ENCODE measurements around the gene KPNA1.

Gene KPNA1

DNA sequence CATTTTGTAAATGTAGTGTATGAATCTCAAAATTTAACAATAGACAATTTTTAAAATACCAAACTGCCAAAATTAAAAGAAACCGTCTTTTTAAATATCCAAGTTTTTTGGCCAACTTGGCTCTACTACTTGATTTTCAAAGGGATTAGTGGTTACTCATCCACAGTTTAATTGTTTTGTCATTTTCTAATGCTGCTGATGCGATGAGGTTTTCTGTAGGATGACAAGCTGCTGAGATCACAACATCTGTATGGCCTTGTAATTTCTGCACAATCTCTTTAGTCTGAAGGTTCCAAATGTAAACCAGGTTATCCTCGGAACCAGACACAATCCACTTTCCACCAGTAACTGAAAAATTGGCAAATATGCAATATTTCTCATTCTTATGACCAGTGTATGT is 100.3 kb downstream of the KPNA1 start:
- no peak for DNase-seq

DNA sequence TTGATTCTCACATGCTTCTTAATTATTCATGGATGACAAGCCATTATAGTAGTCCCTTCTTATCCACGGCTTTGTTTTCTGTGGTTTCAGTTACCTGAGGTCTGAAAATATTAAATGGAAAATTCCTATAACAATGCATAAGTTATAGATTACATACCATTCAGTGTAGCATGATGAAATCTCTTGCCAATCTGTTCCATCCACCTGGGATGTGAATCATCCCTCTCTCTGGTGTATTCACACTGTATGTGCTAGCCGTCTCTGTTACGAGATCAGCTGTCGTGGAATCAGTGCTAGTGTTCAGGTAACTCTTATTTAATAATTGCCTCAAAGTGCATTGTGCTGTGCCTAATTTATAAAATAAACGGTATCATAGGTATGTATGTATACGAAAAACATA is 104.1 kb downstream of the KPNA1 start:
- DNase-seq = no peak

DNA sequence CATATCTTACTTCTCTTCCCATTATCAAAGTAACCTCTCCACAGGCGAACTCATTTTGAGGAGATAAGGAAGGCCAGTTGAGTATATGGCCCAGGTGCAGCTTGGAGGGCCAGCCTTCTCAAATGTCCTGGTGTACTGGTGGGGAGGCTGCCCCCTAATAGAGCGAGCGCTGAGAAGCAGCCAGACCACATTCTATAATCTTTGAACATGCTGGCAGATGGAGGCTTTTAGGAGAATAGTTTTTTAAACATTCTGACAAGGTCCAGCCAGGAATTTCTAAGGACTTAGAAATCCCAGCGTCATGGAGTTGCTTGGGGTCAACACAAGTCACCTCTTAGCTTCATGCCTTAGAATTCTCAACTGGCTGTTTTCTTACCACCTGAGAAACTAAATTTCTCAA is 104.6 kb downstream of the KPNA1 start:
- DNase-seq = no peak

DNA sequence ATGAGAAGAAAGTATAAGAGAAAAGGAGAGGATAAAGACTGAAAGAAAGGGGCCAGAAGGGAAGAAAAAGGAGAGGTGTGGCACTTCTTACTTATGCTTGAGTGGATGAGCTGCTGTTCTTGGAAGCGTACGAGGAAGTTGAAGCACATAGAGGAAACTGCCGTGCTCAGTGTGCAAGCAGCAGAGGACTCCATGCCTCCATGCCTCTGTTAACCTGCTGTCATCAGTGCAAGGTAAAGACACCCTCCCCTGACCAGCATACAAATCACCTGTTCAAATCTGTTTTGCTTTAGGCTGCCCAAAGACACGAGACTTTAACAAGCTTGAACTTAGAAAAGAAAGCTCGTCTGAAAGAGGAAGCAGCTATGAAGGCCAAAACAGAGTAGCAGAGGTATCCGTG is 105.3 kb downstream of the KPNA1 start:
- DNase-seq = no peak

DNA sequence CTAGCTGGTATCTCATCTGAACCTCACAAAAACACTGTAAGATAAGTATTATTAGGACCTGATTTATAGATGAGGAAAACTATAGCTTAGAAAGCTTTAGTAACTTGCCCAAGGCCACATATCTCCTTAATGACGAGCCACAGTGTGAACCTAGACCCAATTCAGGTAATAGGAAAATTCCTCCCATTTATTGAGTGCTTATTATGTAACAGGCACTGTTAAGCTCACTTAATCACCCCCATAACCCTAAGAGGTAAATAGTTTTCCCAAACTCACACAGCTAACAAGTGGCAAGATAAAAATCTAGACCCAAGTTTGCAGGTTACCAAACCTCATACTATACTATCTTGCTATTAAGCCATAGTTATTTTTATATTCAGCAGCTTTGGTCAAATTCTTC is 106.8 kb downstream of the KPNA1 start:
- DNase-seq = no peak

DNA sequence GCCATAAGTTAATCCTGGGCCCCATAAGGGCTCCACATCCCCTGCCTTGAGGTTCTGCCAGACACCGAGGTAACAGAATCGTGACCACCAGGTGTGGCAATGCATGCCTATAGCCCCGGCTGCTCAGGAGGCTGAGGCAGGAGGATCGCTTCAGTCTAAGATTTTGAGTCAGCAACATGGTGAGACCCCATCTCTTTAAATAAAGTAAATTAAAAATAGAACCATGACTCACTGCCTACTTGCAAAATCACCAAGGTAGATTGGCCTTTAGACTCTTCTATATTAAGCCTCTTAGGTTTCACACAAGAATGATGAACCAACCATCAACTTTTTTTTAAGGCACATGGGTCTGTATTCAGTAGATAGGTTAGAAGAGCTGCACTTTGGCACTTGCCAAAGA is 108.5 kb downstream of the KPNA1 start:
- no peak for DNase-seq

DNA sequence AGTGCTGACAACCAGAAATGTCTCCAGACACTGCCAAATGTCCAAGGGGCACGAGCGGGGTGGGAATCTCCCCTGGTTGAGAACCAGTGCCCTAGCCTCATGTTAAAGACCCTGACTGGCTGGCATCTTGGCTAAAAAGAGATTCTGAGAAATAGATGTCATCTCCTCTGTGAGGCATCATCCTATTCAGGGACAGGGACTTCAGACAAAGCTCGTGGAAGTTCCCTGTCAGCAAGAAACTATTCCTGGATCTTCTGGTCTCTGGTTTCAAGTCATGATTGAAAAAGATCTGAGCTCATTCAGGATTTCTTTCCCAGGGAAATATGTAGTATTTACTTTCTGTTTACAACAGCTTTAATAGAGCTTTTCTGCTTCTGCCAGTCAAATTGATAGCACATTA is 109.7 kb downstream of the KPNA1 start:
- DNase-seq = no peak

DNA sequence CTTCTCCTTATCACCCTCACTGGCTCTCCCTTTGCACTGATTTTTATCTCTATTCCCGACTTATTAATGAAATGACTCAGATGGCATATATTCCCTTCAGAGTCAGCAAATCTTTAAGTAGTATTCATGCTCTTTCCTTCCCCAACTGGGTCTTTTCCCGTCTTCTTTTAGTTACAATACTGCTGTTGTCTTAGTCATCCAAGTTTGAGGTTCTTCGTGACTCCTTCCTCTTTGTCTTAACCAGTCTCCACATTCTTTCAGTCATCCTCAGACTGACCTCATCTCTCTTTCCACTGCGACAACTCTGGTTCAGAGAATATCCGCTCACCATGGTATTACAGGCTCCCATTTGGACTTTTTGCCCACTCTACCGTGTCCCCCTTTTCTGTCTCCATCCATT is 111.2 kb downstream of the KPNA1 start:
- DNase-seq = no peak

DNA sequence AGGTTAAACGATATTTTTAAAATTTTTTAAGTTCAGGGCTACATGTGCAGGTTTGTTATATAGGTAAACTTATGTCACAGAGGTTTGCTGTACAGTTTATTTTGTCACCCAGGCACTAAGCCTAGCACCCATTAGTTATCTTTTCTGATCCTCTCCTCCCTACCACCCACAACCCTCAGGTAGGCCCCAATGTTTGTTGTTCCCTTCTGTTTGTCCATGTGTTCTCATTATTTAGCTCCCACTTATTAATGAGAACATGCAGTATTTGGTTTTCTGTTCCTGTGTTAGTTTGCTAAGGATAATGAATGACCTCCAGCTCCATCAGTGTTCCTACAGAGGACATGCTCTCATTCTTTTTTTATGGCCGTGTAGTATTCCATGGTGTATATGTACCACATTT is 115.8 kb downstream of the KPNA1 start:
- DNase-seq = no peak

DNA sequence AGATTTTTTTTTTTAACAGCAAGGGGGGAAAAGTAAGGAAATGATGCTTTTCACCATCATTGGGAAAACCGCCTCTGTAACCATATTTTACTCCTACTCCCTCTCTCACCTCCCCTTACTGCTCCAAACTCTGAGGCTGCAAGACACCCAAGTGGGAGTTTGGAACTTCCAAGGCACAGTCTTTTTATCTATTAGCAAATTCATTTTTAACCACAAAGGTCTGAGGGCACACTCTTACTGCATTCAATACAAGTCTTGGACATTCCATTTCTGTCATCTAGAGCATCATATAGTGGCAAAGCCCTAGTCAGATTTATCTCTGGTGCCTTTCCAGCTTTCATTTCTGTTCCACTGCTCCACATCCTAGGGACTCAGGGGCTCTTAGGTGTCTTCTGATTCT is 117.5 kb downstream of the KPNA1 start:
- DNase-seq = no peak

DNA sequence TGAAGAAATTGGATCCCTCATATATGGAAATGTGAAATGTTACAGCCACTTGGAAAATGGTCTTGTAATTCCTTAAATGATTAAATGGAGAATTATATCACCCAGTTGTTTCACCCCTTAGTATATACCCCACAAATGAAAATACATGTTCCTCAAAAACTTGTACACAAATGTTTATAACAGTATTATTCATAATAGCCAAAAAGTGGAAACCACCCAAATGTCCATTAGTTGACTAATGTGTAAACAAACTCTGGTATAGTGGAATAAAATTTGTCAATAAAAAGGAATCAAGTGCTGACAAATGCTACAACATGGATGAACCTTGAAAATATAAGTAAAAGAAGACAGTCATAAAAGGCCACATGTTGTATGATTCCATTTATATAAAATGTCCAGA is 118.2 kb downstream of the KPNA1 start:
- DNase-seq = no peak

DNA sequence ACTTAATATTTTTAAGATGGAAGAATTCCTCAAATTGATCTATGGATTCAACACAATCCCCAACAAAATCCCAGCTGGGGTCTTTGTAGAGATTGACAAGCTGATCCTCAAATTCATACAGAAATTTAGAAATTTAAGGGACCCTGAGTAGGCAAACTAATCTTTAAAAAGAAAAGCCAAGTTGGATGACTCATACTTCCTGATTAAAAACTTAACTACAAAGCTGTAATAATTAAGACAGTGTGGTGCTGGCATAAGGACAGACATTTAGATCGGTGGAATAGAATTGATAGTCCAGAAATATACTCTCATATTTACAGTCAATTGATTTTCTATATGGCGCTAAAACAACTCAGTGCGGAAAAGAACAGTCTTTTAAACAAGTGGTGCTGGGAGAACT is 119.2 kb downstream of the KPNA1 start:
- no peak for DNase-seq

DNA sequence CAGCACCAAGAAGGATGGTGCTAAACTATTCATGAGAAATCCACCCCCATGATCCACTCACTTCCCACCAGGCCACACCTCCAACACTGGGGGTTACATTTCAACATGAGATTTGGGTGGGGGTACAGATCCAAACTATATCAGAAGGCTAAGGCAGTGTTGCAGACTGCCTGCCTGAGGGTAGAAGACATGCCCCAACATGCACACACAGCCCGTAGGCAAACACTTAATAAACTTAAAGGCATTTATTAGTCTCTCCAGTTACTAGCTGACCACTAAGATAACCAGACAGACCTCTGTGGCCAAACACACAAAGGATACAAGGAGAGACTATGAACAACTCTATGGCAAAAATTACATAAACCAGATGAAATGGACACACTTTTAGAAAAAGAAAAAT is 120.6 kb downstream of the KPNA1 start:
- DNase-seq = no peak

DNA sequence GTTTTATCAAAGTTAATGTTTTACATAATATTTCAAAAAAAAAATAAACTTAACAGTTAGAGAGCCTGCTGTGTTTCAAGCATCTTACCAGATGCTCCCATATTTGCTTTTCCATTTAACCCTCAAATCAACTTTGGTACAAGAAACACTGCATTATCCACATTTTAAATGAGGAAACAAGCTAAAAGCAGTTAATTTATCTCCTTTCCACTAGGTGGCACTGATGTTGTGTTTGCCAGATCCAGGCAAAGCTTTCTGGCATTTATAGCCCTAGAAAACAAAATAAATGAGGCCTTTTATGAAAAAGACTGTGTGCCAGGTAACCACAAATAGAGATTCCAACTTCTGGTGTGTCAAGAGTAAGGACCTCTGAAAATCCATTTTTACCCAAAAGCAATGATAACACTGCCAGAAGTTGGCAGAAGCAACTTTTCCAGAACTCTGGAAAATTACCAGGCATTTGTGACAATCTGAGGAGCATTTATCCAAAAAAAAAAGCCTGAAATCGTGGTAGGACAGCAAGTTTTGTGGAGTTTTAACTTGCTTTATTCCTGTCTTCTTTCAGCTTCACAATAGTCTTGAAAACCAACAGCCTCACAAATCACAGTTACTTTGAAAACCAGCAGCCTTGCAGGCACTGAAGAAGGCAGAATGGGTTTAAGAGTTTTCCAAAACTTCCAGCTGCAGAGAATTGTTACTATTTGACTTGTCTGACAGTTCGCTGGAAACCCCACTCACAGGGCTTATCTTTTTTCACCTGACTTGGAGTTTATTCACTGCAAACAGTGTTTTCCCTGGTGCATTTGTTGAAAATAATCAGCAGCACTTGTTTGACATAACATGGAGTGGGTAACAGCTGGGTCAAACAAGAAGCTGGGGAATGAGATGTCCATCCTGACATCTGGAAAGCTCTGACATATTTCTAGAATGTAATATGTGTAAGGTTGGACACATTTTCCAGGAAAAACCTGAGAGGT is 121.6 kb downstream of the KPNA1 start:
- DNase-seq = peak; percentile 27

DNA sequence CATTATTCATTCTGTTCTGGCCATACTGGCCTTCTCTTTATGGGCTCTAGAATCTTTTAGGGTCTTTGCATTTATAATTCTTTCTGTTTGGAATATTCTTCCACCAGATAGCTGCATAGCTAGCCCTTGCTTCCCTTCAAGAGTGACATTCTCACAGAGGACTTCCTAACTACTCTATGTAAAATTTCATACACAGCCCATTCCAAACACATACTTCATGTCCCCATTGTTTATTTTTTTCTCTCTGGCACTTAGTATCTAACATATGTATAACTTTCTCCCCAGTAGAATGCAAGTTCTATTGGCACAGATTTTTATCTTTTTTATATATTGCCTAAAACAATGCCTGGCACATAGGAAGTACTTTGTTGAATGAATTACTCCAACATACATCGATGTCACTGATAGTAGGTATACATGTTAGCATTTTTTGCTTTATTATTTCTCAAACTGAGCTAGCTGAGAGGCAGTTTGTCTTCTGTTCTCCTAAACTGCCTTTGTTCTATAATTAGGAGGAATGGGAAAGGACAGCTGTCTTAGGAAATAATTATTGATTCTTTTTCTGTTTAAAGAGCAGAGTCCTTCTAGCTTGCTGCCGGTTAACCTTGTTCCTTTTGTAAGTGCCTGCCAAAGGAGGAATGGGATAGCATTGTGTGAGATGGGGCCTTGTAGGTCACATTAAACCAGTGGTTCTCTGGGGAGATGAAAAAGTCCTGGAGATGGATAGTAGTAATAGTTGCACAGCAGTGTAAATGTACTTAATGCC is 122.9 kb downstream of the KPNA1 start:
- DNase-seq = no peak

DNA sequence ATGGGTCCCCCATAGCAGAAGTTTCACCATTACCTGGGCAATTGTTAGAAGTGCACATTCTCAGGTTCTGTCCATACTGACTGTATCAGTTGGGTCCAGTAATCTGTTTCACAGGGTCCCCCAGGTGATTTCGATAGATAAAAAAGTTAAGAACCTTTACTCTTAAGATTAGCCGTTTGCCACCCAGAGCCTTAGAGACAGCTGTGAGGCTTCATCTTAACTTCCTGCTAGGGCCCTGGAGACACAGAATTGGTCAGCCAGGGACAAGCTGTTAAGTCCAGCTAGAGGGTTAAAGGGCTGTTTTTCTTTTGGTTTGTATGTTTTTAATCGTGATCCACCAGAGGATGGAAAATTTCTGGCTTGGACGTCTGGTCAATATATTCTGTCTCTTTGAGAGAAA is 124.1 kb downstream of the KPNA1 start:
- DNase-seq = no peak

DNA sequence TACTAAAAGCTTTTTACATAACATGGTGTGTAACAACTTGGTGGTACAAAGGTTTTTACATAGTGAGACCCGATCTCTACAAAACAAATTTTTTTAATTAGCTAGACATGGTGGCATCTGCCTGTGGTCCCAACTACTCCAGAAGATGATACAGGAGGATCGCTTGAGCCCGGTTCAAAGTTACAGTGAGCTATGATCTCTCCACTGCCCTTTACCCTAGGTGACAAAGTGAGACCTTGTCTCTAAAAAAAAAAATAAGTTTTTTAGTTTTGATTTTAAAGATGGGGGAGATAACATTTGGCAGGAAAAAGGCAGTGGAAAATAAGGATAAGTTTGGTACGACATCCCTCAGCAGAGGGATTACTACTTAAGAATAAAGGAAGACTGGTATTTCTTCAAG is 124.8 kb downstream of the KPNA1 start:
- no peak for DNase-seq

DNA sequence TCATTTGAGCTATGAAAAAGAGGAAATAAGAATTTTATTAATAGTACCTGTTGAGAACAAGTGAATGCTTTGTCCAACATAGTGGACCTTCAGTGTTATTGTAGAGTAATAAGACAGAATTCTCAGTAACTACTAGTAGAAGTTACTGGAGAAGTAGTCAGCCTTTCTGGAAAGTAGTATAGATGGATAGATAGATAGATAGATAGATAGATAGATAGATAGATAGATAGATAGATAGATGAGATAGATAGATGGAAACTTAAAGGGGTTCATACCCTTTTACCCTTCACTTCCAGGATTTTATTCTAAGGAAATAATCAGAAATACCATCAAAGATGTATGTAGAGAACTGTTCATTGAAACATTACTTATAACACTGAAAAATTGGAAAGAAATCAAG is 125.5 kb downstream of the KPNA1 start:
- DNase-seq = no peak

DNA sequence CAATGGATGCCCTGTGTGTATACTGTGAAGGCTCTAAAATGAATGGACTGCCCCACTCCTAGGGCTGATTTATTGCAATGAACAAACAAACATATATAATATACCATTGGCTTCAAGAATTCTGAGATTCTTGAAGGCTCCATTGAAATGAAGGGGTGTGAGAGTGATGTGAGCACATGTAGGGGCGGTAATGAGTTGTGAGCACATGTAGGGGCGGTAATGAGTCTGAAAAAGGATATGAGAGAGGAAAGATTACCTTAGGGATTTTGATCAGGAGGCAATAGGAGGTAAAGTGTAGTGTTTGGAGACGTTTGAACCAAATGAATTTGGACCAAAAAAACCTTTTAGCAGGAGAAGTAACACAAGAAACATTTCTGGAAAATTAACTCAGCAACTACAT is 127.0 kb downstream of the KPNA1 start:
- DNase-seq = no peak

DNA sequence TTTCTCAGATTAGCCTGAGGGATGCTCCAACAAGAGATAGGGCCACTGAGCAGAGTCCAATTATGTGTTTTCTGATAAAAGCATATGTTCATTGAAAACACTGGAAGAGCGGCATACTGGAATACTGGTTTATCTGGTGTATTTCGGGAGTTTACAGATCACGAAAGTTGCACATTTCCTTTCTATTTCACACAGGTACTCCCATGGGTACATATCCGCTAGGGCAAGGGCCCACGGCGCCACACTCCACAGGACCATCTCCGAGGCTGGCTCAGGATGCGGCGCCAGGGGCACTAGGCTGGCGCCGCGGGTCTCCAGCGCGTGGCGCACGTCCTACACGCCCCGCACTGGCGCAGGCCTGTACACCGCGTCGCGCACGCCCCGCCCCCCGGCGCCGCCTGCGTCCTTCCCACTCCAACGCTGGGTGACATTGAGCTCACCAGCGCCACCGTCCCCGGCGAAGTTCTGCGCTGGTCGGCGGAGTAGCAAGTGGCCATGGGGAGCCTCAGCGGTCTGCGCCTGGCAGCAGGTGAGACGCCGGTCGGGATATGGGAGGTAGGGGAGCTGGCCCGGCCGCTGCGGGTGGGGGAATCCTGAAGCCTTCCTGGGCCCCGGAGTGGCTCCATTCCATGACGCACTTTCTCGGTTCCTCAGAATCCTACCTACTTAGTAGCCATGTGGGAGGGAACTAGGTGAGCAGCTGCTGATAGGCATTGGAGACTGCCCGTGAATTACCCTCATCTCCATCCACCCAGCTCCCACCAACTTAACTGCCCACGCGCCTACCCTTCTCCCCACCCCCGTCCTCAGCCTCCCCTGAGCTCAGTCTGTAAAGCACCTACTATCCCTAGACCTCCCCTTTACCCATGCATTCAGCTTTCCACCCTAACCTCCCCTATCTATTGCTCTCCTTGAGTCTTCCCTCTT is 130.7 kb downstream of the KPNA1 start, which contains the start of gene FAM162A:
FAM162A (plus strand) TSS at position 412 of the 927 bp plus-strand sequence; CDS start at position 496, 84 bp downstream.
- DNase-seq = peak; percentile 85

DNA sequence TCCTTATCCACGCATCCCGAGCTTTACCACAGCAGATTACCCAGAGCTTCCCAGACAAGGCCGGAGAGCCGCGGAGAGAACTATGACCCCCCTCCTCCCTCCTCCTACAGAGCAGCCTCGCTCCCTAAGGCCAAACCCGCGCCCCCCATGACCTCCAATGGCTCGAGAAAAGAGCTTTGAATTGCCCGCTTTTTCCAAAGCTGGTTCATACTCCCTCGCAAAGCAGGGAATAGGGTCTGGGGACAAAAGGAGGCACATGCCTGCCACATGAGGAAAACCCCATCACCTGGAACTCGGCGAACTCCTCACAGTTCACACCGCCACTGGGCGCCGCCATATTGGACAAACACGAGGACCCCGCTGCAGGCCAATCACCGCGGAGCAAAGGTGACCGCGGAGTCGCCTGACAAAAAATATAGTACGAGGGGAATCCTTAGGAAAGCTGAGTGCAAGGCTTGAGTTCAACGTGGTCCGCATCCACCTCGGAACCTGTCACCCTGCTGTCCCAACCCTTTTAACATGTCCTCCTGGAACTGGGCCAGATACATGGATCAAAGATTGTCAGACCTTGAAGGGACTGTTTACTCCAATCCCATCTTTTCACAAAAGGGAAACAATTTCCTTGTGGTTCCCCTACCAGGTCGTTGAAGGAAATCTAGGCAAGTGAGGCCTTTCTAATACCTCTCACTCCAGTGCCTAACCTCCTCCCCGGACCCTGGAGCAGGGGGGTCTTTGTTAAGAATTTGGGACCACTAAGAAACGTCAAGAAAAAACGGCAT is 131.7 kb downstream of the KPNA1 start, which contains the start of gene MIX23:
MIX23 (minus strand) TSS at position 344 of the 779 bp plus-strand sequence; CDS start at position 337, 7 bp downstream.
- peak; percentile 66 for DNase-seq

DNA sequence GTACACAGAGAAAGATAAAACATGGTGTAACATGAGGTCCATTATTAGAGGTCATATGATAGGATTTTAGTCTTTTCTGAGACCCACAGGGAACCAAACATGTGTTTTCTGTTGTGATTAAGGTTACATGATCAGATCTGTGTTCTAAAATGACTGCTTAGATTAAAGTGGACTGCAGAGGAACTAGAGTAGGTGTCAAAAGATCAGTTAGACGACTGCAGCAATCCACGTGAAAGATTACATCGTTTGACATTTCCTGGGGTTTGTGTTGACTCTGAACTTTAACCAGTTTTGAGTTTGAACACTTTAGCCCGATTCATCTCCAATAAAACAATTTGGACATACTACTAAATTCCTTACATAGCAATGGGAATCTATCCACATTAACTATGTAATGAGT is 136.8 kb downstream of the KPNA1 start:
- no peak for DNase-seq

Data from NCI-H1048 (cell line).